ENCODE data around the gene KRT6A. TPM values are rescaled to one million over a fixed set of nuclear protein-coding genes. Genes with fewer than 3 reads are reported as not detected.
"Not testable (repeated sequence)": the region's sequence is repeated elsewhere in the genome, so short reads cannot be mapped to it uniquely, and the experiment has no call there.

KRT6A gene
- total and polyA plus RNA-seq, 2 donors (not counting 1 experiment from before 2014, with no cell fraction given) = 41.1 TPM; not detected in 1

- H2AFZ ChIP-seq (ENCODE audit: low read length) = no peak overlapping the region
- H3K79me2 ChIP-seq (ENCODE audit: control insufficient read depth, insufficient read depth, low read length) = no peaks in the 10 kb centered on the region
- H3K4me1 ChIP-seq (ENCODE audit: control insufficient read depth, extremely low read depth, insufficient read depth, low read length) = no peaks in the 10 kb centered on the region
- peak; percentile 66 to 89 for DNase-seq (ENCODE audit: low read depth in 2 of 2)
- no peaks in the 10 kb centered on the region for H4K20me1 ChIP-seq (ENCODE audit: control insufficient read depth, extremely low read depth, insufficient read depth, low read length)
- H3K27me3 ChIP-seq (ENCODE audit: control insufficient read depth, insufficient read depth, low read length) = no peaks in the 10 kb centered on the region
- no peak overlapping the region for H3K4me2 ChIP-seq (ENCODE audit: extremely low read depth, insufficient read depth, low read length)
- H3K27ac ChIP-seq (ENCODE audit: insufficient read depth, low read length) = no peak overlapping the region
- no peak overlapping the region for H3K9ac ChIP-seq (ENCODE audit: insufficient read depth, low read length)
- TF ChIP-seq EZH2 (IDR thresholded peaks at IDR 0.05; ENCODE audit: low read length, missing control alignments) (no peak), CTCF (conservative IDR thresholded peaks at IDR 0.05 in 1 of 2, IDR thresholded peaks at IDR 0.05 in 1 of 2; ENCODE audit: low read depth in 1 of 2, low read length in 2 of 2) (peak; percentile 59 to 69)
- H3K36me3 ChIP-seq (ENCODE audit: control insufficient read depth, insufficient read depth, low read length) = no peaks in the 10 kb centered on the region
- H3K4me3 ChIP-seq (replicated peaks in 1 of 4; ENCODE audit: control extremely low read depth in 1 of 4, insufficient read depth in 1 of 4, low read depth in 3 of 4, low read length in 4 of 4) = no peak overlapping the region
- H3K9me3 ChIP-seq (ENCODE audit: control insufficient read depth, insufficient read depth, low read depth, low read length) = no peaks in the 10 kb centered on the region
Measured at GRCh38 chr12:52506858-52507715, 14.0 kb upstream of the KRT6A start.

GRCh38 chr12:52502877-52503276, 9.8 kb upstream of the KRT6A start:
- no peak for TF ChIP-seq CTCF (conservative IDR thresholded peaks at IDR 0.05 in 1 of 2, IDR thresholded peaks at IDR 0.05 in 1 of 2; ENCODE audit: low read depth in 1 of 2, low read length in 2 of 2)
- TF ChIP-seq EZH2 (IDR thresholded peaks at IDR 0.05; ENCODE audit: low read length, missing control alignments) = no peak
- Histone ChIP-seq H4K20me1 (ENCODE audit: control insufficient read depth, extremely low read depth, insufficient read depth, low read length) (no peaks in the 10 kb centered on the region), H3K4me3 (replicated peaks in 1 of 4; ENCODE audit: control extremely low read depth in 1 of 4, insufficient read depth in 1 of 4, low read depth in 3 of 4, low read length in 4 of 4) (no peak overlapping the region), H3K9ac (ENCODE audit: insufficient read depth, low read length) (no peak overlapping the region), H3K79me2 (ENCODE audit: control insufficient read depth, insufficient read depth, low read length) (no peaks in the 10 kb centered on the region), H3K9me3 (ENCODE audit: control insufficient read depth, insufficient read depth, low read depth, low read length) (no peaks in the 10 kb centered on the region), H3K4me2 (ENCODE audit: extremely low read depth, insufficient read depth, low read length) (no peak overlapping the region), H2AFZ (ENCODE audit: low read length) (no peak overlapping the region), H3K4me1 (ENCODE audit: control insufficient read depth, extremely low read depth, insufficient read depth, low read length) (no peaks in the 10 kb centered on the region), H3K27me3 (ENCODE audit: control insufficient read depth, insufficient read depth, low read length) (no peaks in the 10 kb centered on the region), H3K36me3 (ENCODE audit: control insufficient read depth, insufficient read depth, low read length) (no peaks in the 10 kb centered on the region), H3K27ac (ENCODE audit: insufficient read depth, low read length) (no peak overlapping the region)
- no peak for DNase-seq (ENCODE audit: low read depth in 2 of 2)

DNA sequence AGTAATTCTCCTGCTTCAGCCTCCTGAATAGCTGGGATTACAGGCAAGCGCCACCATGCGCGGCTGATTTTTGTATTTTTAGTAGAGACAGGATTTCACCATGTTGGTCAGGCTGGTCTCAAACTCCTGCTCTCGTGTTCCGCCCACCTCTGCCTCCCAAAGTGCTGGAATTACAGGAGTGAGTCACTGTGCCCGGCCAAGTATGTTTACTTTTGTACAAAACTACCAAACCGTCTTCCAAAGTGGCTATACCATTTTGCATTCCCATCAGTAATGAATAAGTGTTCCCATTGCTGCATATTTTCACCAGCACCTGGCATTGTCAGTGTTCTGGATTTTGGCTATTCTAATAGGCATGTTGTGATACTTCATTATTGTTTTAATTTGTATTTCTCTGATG, 8.4 kb upstream of the KRT6A start:
- Histone ChIP-seq H3K36me3 (ENCODE audit: control insufficient read depth, insufficient read depth, low read length) (no peaks in the 10 kb centered on the region), H3K27me3 (ENCODE audit: control insufficient read depth, insufficient read depth, low read length) (no peaks in the 10 kb centered on the region), H3K79me2 (ENCODE audit: control insufficient read depth, insufficient read depth, low read length) (no peaks in the 10 kb centered on the region), H4K20me1 (ENCODE audit: control insufficient read depth, extremely low read depth, insufficient read depth, low read length) (no peaks in the 10 kb centered on the region), H3K4me2 (ENCODE audit: extremely low read depth, insufficient read depth, low read length) (no peak overlapping the region), H3K9ac (ENCODE audit: insufficient read depth, low read length) (no peak overlapping the region), H3K9me3 (ENCODE audit: control insufficient read depth, insufficient read depth, low read depth, low read length) (no peaks in the 10 kb centered on the region), H2AFZ (ENCODE audit: low read length) (no peak overlapping the region), H3K27ac (ENCODE audit: insufficient read depth, low read length) (no peak overlapping the region), H3K4me3 (replicated peaks in 1 of 4; ENCODE audit: control extremely low read depth in 1 of 4, insufficient read depth in 1 of 4, low read depth in 3 of 4, low read length in 4 of 4) (no peak overlapping the region), H3K4me1 (ENCODE audit: control insufficient read depth, extremely low read depth, insufficient read depth, low read length) (no peaks in the 10 kb centered on the region)
- peak in 1 of 2 donors; percentile 24 for DNase-seq (ENCODE audit: low read depth in 2 of 2)
- no peak for TF ChIP-seq CTCF (conservative IDR thresholded peaks at IDR 0.05 in 1 of 2, IDR thresholded peaks at IDR 0.05 in 1 of 2; ENCODE audit: low read depth in 1 of 2, low read length in 2 of 2)
- no peak for TF ChIP-seq EZH2 (IDR thresholded peaks at IDR 0.05; ENCODE audit: low read length, missing control alignments)

DNA sequence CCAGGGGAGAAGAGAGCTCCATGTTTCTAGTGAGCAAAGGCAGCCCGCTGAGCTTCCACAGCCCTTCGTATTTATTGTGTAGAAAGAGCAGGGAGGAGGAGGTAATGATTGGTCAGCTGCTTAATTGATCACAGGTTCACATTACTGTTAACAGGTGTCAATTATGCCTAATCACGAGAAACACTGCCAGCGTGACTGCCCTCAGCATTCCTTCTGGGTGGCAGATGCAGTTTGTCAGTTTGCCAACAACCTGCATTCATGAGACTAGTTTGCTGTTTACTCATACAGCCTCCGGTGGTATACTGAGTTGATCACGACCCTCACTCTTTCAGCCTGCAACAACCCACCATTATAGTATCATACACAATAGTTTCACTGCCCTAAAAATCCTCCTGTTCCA, 7.5 kb upstream of the KRT6A start:
- not testable (repeated sequence) for H3K9ac ChIP-seq (ENCODE audit: insufficient read depth, low read length); H3K9me3 ChIP-seq (ENCODE audit: control insufficient read depth, insufficient read depth, low read depth, low read length); H3K36me3 ChIP-seq (ENCODE audit: control insufficient read depth, insufficient read depth, low read length); DNase-seq (ENCODE audit: low read depth in 2 of 2); H2AFZ ChIP-seq (ENCODE audit: low read length); H3K4me2 ChIP-seq (ENCODE audit: extremely low read depth, insufficient read depth, low read length); H4K20me1 ChIP-seq (ENCODE audit: control insufficient read depth, extremely low read depth, insufficient read depth, low read length); H3K27ac ChIP-seq (ENCODE audit: insufficient read depth, low read length); H3K4me3 ChIP-seq (replicated peaks in 1 of 4; ENCODE audit: control extremely low read depth in 1 of 4, insufficient read depth in 1 of 4, low read depth in 3 of 4, low read length in 4 of 4); H3K27me3 ChIP-seq (ENCODE audit: control insufficient read depth, insufficient read depth, low read length); H3K79me2 ChIP-seq (ENCODE audit: control insufficient read depth, insufficient read depth, low read length); H3K4me1 ChIP-seq (ENCODE audit: control insufficient read depth, extremely low read depth, insufficient read depth, low read length)
